ENCODE results near the gene SKAP1.

Gene SKAP1

GRCh38 chr17:48162306-48162934 lies 267.6 kb downstream of the SKAP1 start:
- no peak for FAIRE-seq

- FAIRE-seq: peak; percentile 5
Observed at GRCh38 chr17:48161127-48161905, 268.7 kb downstream of the SKAP1 start.

GRCh38 chr17:48160177-48161081 lies 269.6 kb downstream of the SKAP1 start:
- peak; percentile 98 for FAIRE-seq

GRCh38 chr17:48159232-48159631 lies 270.8 kb downstream of the SKAP1 start:
- FAIRE-seq: no peak

GRCh38 chr17:48155889-48156611 lies 274.0 kb downstream of the SKAP1 start:
- no peak for FAIRE-seq

- FAIRE-seq: peak; percentile 85
Observed at GRCh38 chr17:48153691-48154358, 276.2 kb downstream of the SKAP1 start.

- no peak for FAIRE-seq
Observed at GRCh38 chr17:48152289-48152688, 277.7 kb downstream of the SKAP1 start.

GRCh38 chr17:48151220-48151619 lies 278.8 kb downstream of the SKAP1 start:
- FAIRE-seq: no peak

GRCh38 chr17:48150597-48151001 lies 279.4 kb downstream of the SKAP1 start:
- FAIRE-seq: no peak

- FAIRE-seq: no peak
Observed at GRCh38 chr17:48149787-48150463, 280.1 kb downstream of the SKAP1 start.

- FAIRE-seq: no peak
Observed at GRCh38 chr17:48148854-48149786, 280.9 kb downstream of the SKAP1 start.

GRCh38 chr17:48148029-48148770 lies 281.8 kb downstream of the SKAP1 start:
- FAIRE-seq: no peak

- no peak for FAIRE-seq
Observed at GRCh38 chr17:48144976-48145798, 284.8 kb downstream of the SKAP1 start.

GRCh38 chr17:48144231-48144630 lies 285.8 kb downstream of the SKAP1 start:
- no peak for FAIRE-seq

GRCh38 chr17:48143629-48144028 lies 286.4 kb downstream of the SKAP1 start:
- no peak for FAIRE-seq

- FAIRE-seq: no peak
Observed at GRCh38 chr17:48139944-48140343, 290.1 kb downstream of the SKAP1 start.

- no peak for FAIRE-seq
Observed at GRCh38 chr17:48137656-48138055, 292.4 kb downstream of the SKAP1 start.

- FAIRE-seq: no peak
Observed at GRCh38 chr17:48134912-48135480, 295.0 kb downstream of the SKAP1 start.
